Neural crest cell (in vitro differentiated cells): ENCODE measurements around the gene APOD. TPM values are rescaled to one million over a fixed set of nuclear protein-coding genes. Genes with fewer than 3 reads are reported as not detected.
A peak's percentile ranks its signal among the peaks of the same experiment; 100 is the strongest.

Source experiments
- DNase-seq: peaks from one replicate; pipeline ENCODE4 v3.0.0; 2021; ENCODE audit warnings: low read depth, mixed read lengths, low spot score
- H3K27ac Mint-ChIP-seq: one replicate; pipeline ENCODE4 v1.8.0; 2021; ENCODE audit warnings: mild to moderate bottlenecking, mixed read lengths; ENCODE audit not compliant: unreplicated experiment
- H3K27me3 Mint-ChIP-seq: 2 replicates; pipeline ENCODE4 v1.8.0; 2021; ENCODE audit warnings: low read depth, mild to moderate bottlenecking, mixed read lengths
- H3K36me3 Mint-ChIP-seq: 2 replicates; pipeline ENCODE4 v1.8.0; 2021; ENCODE audit warnings: low read depth, mild to moderate bottlenecking, mixed read lengths
- H3K4me1 Mint-ChIP-seq: 2 replicates; pipeline ENCODE4 v1.8.0; 2021; ENCODE audit warnings: mixed read lengths
- H3K4me3 Mint-ChIP-seq: one replicate; pipeline ENCODE4 v1.8.0; 2021; ENCODE audit warnings: mild to moderate bottlenecking, mixed read lengths
- H3K9me3 Mint-ChIP-seq: 2 replicates; pipeline ENCODE4 v1.8.0; 2021; ENCODE audit warnings: mixed read lengths
- CTCF ChIP-seq: fragments of 200-600 bp; sonication (generic); conservative IDR thresholded peaks from 2 replicates; pipeline ENCODE4 v1.5.0; 2021; ENCODE audit warnings: antibody characterized with exemption, mild to moderate bottlenecking
- total RNA-seq: library from RNA; stranded (reverse); gene quantifications from 2 replicates; pipeline ENCODE4 v1.2.1, GENCODE V29; 2021

APOD gene
- total RNA-seq, 1 donor from 2014 or later: 1.7 TPM

DNA sequence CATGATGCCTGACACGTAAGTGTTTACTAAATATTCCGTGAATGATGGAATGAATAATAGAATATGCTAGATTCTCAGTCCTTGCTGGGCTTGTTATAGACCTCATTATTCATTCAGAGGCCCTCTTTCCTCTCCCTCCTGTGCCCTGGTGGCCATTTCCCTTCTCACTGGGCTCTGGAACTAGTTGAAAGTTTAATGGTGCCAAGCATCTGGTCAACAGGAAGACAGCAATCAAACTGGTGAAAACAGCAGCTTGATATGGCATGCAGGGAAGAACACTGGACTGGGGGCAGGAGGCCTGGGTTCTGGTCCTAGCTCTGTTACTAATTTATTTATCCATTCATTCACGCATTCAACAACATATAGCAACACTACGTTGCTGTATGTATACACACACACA lies 3.7 kb upstream of the APOD start:
- TF ChIP-seq CTCF: no peak

GRCh38 chr3:195584543-195584870 lies 767 bp upstream of the APOD start:
- H3K36me3 Mint-ChIP-seq: no peaks in the 10 kb centered on the region
- H3K9me3 Mint-ChIP-seq: no peaks in the 10 kb centered on the region
- H3K4me1 Mint-ChIP-seq: peaks cover 34% of the 10 kb centered on the region
- no peak overlapping the region for H3K27ac Mint-ChIP-seq
- H3K4me3 Mint-ChIP-seq: no peak overlapping the region
- no peak for DNase-seq
- no peak for TF ChIP-seq CTCF
- H3K27me3 Mint-ChIP-seq: no peaks in the 10 kb centered on the region

More for the DNA sequence above, 3.7 kb upstream of the APOD start:
- Mint-ChIP-seq H3K9me3 (peaks cover 3% of the 10 kb centered on the region), H3K36me3 (no peaks in the 10 kb centered on the region), H3K4me1 (peaks cover 29% of the 10 kb centered on the region), H3K27me3 (no peaks in the 10 kb centered on the region), H3K4me3 (no peak overlapping the region), H3K27ac (no peak overlapping the region)
- no peak for DNase-seq

DNA sequence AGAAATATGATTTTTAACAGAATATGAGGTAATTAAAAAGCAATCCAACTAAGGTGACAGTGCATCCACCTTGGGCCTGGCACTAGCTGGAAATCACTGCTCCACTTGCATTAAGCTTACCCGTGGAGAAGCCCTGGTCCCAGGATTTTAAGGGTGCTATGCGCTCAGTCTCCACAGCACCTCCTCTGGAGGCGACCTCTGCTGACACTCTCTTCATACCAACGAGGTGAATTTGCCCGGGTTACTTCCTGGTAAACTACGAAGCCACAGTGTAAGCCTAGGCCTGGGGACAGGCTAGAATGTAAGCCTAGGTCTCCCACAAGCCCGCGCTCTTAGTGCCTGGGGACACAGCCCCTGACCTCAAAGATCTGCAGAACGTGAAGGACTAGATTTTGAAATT lies 793 bp downstream of the APOD start:
- DNase-seq: no peak
- peak; percentile 31 for TF ChIP-seq CTCF
- Mint-ChIP-seq H3K9me3 (no peaks in the 10 kb centered on the region), H3K36me3 (no peaks in the 10 kb centered on the region), H3K4me1 (peaks cover 34% of the 10 kb centered on the region), H3K4me3 (no peak overlapping the region), H3K27ac (no peak overlapping the region), H3K27me3 (no peaks in the 10 kb centered on the region)

GRCh38 chr3:195580744-195581443 lies 2.8 kb downstream of the APOD start:
- Mint-ChIP-seq H3K4me3 (no peak overlapping the region), H3K36me3 (no peaks in the 10 kb centered on the region), H3K4me1 (peaks cover 34% of the 10 kb centered on the region), H3K27ac (no peak overlapping the region), H3K27me3 (no peaks in the 10 kb centered on the region), H3K9me3 (no peaks in the 10 kb centered on the region)
- no peak for TF ChIP-seq CTCF
- no peak for DNase-seq

DNA sequence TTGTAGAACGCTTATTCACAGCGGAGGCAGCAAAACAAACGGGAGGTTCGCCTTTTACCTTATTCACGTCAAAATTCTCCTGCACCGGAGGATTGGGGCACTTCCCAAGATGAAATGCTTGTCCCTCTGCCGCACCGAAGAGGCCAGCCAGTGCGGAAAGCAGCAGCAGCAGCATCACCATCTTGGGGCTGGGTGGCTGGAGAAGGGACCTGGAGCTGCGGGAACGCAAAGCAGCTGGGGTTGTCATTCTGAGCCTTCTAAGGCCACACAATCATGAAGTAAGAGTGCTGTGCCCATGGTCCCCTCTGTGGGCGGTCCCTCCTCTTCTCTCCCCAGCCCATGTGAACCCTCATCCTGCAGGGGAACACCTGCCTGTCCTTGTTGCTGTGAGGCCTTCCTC lies 4.5 kb downstream of the APOD start:
- H3K36me3 Mint-ChIP-seq: no peaks in the 10 kb centered on the region
- DNase-seq: no peak
- no peak overlapping the region for H3K27ac Mint-ChIP-seq
- no peak overlapping the region for H3K4me3 Mint-ChIP-seq
- H3K27me3 Mint-ChIP-seq: no peaks in the 10 kb centered on the region
- TF ChIP-seq CTCF: no peak
- H3K4me1 Mint-ChIP-seq: peaks cover 19% of the 10 kb centered on the region
- H3K9me3 Mint-ChIP-seq: no peaks in the 10 kb centered on the region
